AG10803 (cell line): ENCODE results near the gene ATP5MG.
"Not testable (repeated sequence)": the region's sequence is repeated elsewhere in the genome, so short reads cannot be mapped to it uniquely, and the experiment has no call there.

Source experiments
- DNase-seq: peaks from one replicate; pipeline ENCODE4 v3.0.0; 2010; ENCODE audit warnings: low read depth
- H3K4me3 ChIP-seq: 2 replicates; pipeline ENCODE4 v1.5.1; 2011; ENCODE audit warnings: mild to moderate bottlenecking, low read length, control low read depth
- CTCF ChIP-seq: conservative IDR thresholded peaks from 2 replicates; pipeline ENCODE4 v1.5.1; 2011; ENCODE audit warnings: mild to moderate bottlenecking, low read length, control low read depth, inconsistent platforms

The ATP5MG gene

GRCh38 chr11:118406599-118407166 is 5.3 kb downstream of the ATP5MG start:
- H3K4me3 ChIP-seq = no peak overlapping the region
- no peak for TF ChIP-seq CTCF
- peak; percentile 55 for DNase-seq

GRCh38 chr11:118410055-118410745 is 8.8 kb downstream of the ATP5MG start:
- no peak for DNase-seq
- no peak overlapping the region for H3K4me3 ChIP-seq
- TF ChIP-seq CTCF = no peak

GRCh38 chr11:118411530-118411929 is 10.1 kb downstream of the ATP5MG start:
- TF ChIP-seq CTCF = no peak
- no peak for DNase-seq
- H3K4me3 ChIP-seq = no peak overlapping the region

GRCh38 chr11:118412921-118413320 is 11.5 kb downstream of the ATP5MG start:
- DNase-seq = no peak
- TF ChIP-seq CTCF = no peak

GRCh38 chr11:118415062-118415738 is 13.8 kb downstream of the ATP5MG start:
- TF ChIP-seq CTCF = no peak
- DNase-seq = no peak
- H3K4me3 ChIP-seq = no peak overlapping the region

More at GRCh38 chr11:118412921-118413320, 11.5 kb downstream of the ATP5MG start:
- no peak overlapping the region for H3K4me3 ChIP-seq

GRCh38 chr11:118415739-118416068 is 14.3 kb downstream of the ATP5MG start:
- H3K4me3 ChIP-seq = no peak overlapping the region
- peak; percentile 97 for DNase-seq
- TF ChIP-seq CTCF = no peak

GRCh38 chr11:118416900-118417299 is 15.5 kb downstream of the ATP5MG start:
- not testable (repeated sequence) for DNase-seq, H3K4me3 ChIP-seq
